Left renal cortex interstitium (tissue), 4 donors: ENCODE results near the gene SRRM5. TPM values are rescaled to one million over a fixed set of nuclear protein-coding genes. Genes with fewer than 3 reads are reported as not detected.
"Not testable (repeated sequence)": the region's sequence is repeated elsewhere in the genome, so short reads cannot be mapped to it uniquely, and the experiment has no call there.

Experiments
- DNase-seq, 4 donors: peaks; one replicate each; pipeline ENCODE4 v3.0.0-alpha.2; 2013; ENCODE audit warnings: low read depth in 4 of 4, low spot score in 2 of 4, missing footprints in 1 of 4
- polyA plus RNA-seq, 4 donors: library from polyadenylated mRNA; unstranded; fragments of 120-200 nt; gene quantifications; one replicate each; pipeline ENCODE4 v1.2.1, GENCODE V29; 2013; ENCODE audit not compliant: insufficient read length in 4 of 4

SRRM5 gene
- polyA plus RNA-seq, 4 donors = 0.31 to 2.4 (median 1.2) TPM

GRCh38 chr19:43589678-43590077 is 22.2 kb upstream of the SRRM5 start:
- DNase-seq = no peak

- no peak for DNase-seq
Observed at GRCh38 chr19:43591904-43592772, 19.8 kb upstream of the SRRM5 start.

GRCh38 chr19:43592800-43593350 is 19.0 kb upstream of the SRRM5 start:
- DNase-seq = no peak

- DNase-seq = no peak
Observed at GRCh38 chr19:43594081-43594697, 17.7 kb upstream of the SRRM5 start.

DNA sequence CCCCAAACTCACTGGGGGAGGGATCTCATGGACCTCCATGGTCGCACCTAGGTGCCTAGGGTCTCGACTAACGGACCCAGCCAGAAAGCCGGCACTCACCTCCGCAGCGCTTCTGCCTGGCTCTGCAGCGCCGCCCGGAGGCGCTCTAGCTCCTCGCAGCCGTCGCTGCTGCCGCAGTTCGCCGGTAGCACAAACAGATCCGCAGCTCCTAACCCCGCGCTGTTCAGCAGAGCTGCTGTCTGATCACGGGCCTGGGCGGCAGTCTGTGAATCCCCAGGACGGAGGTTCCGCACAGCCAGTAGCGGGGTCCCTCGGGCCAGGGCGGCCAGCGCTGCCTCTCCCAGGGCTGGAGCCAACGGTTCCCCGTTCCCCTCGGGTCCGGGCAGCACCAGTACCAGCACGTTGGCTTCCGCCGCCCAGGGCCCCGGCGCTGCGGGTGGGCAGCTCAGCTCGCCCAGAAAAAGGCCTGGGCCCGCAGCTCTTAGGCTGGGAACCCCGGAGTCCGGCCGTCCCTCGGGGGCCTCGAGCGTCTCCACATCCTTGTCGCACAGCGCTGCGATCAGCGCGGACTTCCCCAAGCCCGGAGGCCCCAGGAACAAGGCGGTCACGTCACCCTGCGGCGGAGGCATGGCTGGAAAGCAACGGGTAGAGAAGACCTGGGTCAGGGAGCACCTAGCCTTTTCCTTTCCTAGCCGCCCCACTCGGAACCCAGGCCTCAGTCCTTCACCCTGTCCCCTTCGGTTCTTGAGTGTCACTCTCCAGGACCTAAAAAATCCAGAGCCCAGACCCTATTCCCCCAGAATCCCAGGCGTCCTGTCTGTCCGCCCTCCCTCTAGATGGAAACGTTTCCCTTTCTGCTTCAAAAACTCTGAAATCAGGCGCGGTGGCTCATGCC is 16.9 kb upstream of the SRRM5 start:
- peak in 1 of 4 donors; percentile 45 for DNase-seq

DNA sequence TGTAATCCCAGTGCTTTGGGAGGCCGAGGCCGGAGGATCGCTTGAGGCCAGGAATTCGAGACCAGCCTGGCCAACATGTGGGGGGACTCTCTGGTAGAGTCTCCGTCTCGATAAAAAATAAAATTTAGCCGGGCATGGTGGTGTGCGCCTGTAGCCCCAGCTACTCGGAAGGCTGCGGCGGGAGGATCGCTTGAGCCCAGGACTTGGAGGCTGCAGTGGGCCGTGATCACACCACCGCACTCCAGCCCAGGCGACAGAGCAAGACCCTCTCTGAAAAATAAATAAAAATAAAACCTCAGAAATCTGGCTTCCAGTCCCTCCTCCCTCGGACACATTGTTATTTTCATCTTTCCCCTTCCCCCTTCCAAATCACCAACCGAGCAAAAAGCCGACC is 16.3 kb upstream of the SRRM5 start:
- DNase-seq = no peak

DNA sequence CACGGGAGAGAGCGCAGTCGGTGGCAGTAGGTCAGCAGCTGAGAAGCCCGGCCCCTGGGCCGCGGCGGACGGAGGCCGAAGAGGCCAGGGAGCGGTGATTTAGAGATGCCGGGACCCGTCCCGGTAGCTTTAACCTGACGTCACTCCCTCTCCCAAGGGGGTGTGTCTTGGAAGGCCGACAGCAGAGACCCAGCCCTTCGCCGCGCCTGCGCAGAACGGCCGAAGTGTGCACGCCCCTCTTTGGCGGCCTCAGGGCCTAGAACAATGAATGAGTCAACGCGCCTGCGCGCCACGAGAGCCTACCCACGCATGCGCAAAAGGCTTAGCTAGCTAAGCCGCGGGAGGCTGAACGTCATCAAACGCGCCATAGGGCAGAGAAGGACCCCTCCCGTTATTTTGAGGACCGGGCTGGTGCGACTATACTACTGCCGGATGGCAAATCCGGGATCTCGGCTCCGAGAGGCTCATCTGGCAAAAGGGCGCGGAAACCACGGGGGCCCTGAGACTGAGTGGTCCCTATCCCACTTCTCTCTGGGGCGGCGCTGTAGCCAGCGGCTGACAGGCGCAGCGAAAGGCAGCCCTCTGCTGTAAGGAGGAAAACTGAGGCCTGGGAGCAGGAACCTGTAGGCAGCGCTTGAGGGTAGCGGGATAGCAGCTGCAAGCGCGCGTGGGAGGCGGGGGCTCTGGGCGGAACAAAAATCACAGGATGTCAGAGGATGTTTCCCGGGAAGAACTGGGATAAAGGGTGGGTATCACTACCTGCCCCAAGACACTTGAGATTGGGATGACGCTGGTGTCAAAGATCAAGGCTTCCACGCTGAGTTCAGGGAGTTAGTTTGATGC is 15.7 kb upstream of the SRRM5 start, which contains the start of the genes IRGQ and ZNF576:
Gene IRGQ (minus strand): TSS at position 136 of the 843 bp plus-strand sequence. CDS start 796 bp downstream, outside the sequence.
Gene ZNF576 (plus strand): TSS at position 597 of the 843 bp plus-strand sequence. CDS start 514 bp downstream, outside the sequence.
- DNase-seq = peak; percentile 99 to 100 (median 100)

- DNase-seq = no peak
Observed at GRCh38 chr19:43596842-43597461, 14.9 kb upstream of the SRRM5 start.

DNA sequence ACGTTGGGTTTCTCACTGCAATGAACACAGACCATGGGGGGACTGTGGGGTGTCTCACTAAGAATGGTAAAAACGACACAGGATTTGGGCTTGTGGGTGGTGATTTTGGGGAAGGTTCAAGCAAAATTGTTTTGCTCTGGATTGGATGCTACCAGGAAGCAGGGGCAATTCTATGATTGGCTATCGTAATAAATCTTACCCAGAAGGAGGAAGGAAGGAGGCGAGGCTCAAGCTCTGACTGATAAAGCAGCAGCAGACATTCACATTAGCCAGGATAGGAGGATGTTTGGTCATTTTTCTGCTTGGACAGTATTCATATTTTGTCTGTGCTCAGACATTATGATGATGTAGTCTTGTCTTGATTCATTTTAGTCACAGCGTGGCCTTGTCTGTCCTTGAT is 14.0 kb upstream of the SRRM5 start:
- DNase-seq = no peak

DNA sequence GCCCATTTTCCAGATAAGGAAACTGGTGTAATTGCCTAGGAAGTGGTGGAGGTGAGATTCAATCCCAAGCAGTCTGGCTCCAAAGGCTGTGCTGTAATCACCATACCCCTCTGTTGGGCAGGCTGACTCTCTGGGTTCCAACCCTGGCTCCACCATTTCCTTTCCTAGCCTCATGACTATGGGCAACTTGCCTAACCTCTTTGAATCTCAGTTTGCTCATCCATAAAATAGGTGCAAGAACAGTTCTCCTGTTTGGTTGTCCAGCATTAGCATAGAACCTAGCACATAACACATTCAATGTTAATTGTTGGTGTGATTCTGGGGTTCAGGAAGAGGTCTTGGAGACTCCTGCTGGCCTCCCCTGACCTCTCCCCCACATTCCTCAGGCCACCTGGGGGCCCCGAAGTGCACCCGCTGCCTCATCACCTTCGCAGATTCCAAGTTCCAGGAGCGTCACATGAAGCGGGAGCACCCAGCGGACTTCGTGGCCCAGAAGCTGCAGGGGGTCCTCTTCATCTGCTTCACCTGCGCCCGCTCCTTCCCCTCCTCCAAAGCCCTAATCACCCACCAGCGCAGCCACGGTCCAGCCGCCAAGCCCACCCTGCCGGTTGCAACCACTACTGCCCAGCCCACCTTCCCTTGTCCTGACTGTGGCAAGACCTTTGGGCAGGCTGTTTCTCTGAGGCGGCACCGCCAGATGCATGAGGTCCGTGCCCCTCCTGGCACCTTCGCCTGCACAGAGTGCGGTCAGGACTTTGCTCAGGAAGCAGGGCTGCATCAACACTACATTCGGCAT is 13.2 kb upstream of the SRRM5 start:
- DNase-seq = no peak

- no peak for DNase-seq
Observed at GRCh38 chr19:43599635-43600295, 12.1 kb upstream of the SRRM5 start.

DNA sequence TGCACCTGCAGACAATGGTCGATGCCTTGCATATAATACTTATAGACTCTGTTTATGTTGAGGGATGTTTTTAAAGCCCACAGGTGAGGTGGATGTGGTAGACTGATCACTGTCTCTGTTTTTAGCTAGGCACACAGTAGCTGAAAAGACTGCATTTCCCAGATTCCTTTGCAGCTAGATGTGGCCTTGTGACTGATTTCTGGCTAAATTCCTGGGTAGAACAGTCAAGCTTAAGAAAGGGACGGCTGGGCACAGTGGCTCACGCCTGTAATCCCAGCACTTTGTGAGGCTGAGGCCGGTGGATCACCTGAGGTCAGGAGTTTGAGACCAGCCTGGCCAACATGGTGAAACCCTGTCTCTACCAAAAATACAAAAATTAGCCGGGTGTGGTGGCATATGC is 11.6 kb upstream of the SRRM5 start:
- DNase-seq = not testable (repeated sequence)

DNA sequence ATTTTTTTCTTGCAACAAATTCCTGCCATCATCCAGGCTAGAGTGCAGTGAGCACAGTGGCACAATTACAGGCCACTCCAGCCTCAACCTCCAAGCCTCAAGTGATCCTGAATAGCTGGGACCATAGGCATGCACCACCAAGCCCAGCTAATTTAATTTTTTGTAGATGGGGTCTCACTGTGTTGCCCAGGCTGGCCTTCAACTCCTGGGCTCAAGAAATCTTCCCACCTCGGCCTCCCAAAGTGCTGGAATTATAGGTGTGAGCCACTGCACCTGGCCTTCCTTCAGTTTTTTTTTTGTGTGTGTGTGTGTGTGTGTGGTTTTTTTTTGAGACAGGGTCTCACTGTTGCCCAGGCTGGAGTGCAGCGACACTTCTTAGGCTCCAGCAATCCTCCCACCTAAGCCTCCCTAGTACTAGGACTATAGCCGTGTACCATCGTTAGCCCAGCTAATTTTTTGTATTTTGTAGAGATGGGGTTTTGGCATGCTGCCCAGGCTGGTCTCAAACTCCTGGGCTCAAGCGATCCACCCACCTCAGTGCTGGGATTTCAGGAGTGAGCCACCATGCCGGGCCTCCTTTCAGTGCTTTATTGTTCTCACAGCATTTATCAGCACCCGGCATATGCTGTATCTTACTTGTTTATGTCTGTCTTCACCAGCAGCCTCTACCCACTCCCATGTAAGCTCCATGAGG is 5.9 kb upstream of the SRRM5 start:
- DNase-seq = no peak

- DNase-seq = no peak
Observed at GRCh38 chr19:43606569-43607229, 5.2 kb upstream of the SRRM5 start.

DNA sequence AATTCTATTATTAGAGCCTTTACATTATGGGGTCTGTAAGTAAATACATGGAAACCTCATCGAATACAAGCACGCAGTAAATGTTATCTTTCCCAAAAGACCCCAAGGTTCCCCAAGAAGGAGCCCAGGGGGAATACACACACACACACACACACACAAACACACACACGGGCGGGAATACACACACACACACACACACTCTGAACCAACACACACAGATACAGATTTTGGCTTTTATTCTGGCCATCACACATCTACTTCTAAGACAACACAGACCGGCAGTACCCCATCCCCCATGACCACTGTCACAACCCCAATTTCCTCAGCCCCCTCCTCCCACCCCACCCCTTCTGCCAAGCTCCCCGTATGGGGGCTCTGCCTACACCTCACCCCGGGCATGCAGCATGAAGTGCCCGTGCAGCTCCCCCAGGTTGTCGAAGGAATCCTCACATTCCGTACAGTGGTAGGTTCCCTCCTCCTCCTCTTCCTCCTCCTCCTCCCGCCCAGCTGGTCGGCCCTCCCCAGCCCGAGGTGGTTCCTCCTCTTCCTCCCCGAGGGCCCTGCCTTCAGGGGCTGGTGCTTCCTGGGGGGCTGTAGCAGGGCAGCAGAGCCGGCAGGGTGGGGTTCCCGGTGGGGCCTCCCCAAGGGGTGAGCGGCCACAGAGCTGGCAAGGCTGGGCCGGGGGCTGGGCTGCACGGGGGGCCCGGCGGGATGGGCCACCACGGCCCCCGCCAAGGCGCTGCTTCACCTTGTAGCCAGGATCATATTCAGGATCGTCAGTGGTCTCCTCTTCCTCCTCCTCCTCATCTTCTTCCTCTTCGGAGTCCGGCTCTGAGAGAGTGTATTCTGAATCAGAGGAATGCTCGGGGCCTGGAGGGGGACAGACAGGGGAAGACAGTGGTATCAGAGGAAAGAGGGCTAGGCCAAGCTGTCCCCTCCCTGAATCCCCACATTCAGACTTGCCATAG is 4.4 kb upstream of the SRRM5 start:
- no peak for DNase-seq

GRCh38 chr19:43609872-43610271 is 2.0 kb upstream of the SRRM5 start:
- no peak for DNase-seq
